Effector memory CD4-positive, alpha-beta T cell (primary cell): ENCODE measurements around the gene HMGXB4.

ENCODE experiments used
- DNase-seq, 3 donors: peaks; one replicate each; pipeline ENCODE4 v3.0.0-alpha.2; 2020
- H3K27ac ChIP-seq: 2 replicates; pipeline ENCODE4 v1.7.0; 2013; ENCODE audit warnings: mild to moderate bottlenecking, low read length, moderate library complexity; ENCODE audit not compliant: insufficient read depth, poor library complexity, severe bottlenecking
- H3K27me3 ChIP-seq: replicated peaks from 2 replicates; pipeline ENCODE4 v1.7.0; 2013; ENCODE audit warnings: mild to moderate bottlenecking, low read length; ENCODE audit not compliant: insufficient read depth, control insufficient read depth, poor library complexity, severe bottlenecking
- H3K36me3 ChIP-seq: 2 replicates; pipeline ENCODE4 v1.7.0; 2013; ENCODE audit warnings: mild to moderate bottlenecking, low read length, moderate library complexity; ENCODE audit not compliant: control insufficient read depth, insufficient read depth
- H3K4me1 ChIP-seq: 2 replicates; pipeline ENCODE4 v1.7.0; 2013; ENCODE audit warnings: low read length, mild to moderate bottlenecking; ENCODE audit not compliant: control insufficient read depth, insufficient read depth, poor library complexity, severe bottlenecking
- H3K4me3 ChIP-seq: 2 replicates; pipeline ENCODE4 v1.7.0; 2013; ENCODE audit warnings: low read length, low read depth, mild to moderate bottlenecking; ENCODE audit not compliant: insufficient read depth, poor library complexity, severe bottlenecking
- H3K9me3 ChIP-seq: 2 replicates; pipeline ENCODE4 v1.7.0; 2013; ENCODE audit warnings: mild to moderate bottlenecking, low read length, moderate library complexity; ENCODE audit not compliant: control insufficient read depth

HMGXB4 gene

DNA sequence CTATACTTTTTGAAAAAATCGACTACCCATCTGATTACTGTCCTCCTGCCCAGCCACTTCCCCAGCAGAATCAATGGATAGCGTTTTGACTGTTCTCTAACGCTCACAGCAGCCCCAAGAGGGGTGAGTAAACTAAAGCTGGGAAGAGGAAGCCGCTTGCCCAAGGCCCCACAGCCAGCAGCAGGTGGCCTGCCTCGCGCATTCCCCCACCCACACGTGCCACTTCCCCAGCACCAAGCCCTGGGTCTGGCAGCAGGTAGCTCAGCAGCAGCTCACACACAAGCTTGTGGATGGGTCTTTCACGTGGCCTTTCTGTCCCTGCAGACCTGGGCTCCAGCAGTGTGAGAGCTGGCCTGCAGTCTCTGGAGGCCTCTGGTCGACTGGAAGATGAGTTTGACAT lies 76.7 kb downstream of the HMGXB4 start:
- H3K27me3 ChIP-seq = no peaks in the 10 kb centered on the region
- H3K9me3 ChIP-seq = no peaks in the 10 kb centered on the region
- DNase-seq = no peak
- H3K4me1 ChIP-seq = peaks cover 30% of the 10 kb centered on the region
- peak overlapping the region; percentile 7 for H3K27ac ChIP-seq
- no peak overlapping the region for H3K4me3 ChIP-seq
- peaks cover 44% of the 10 kb centered on the region for H3K36me3 ChIP-seq

DNA sequence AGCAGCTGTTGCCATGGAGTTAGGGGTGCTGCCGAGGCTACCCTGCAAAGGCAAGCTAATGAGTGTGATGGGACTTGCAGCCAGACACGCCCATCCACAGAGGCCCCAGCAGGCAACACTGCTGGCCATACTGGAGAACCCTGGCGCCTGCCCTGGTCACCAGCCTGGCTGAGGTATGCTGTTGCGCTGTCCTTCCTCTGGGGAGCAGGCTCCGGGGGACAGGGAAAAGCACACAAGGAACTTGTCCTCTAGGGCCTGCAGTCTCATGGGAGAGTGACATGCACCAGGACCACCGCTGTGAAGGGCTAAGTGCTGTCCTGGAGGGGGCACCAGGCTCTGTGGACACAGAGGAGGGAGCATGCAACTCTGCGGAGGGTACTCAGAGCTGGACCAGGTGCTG lies 78.2 kb downstream of the HMGXB4 start:
- H3K4me1 ChIP-seq = peaks cover 15% of the 10 kb centered on the region
- H3K9me3 ChIP-seq = no peaks in the 10 kb centered on the region
- no peaks in the 10 kb centered on the region for H3K27me3 ChIP-seq
- no peak overlapping the region for H3K4me3 ChIP-seq
- no peak for DNase-seq
- H3K36me3 ChIP-seq = peaks cover 52% of the 10 kb centered on the region
- H3K27ac ChIP-seq = no peak overlapping the region

DNA sequence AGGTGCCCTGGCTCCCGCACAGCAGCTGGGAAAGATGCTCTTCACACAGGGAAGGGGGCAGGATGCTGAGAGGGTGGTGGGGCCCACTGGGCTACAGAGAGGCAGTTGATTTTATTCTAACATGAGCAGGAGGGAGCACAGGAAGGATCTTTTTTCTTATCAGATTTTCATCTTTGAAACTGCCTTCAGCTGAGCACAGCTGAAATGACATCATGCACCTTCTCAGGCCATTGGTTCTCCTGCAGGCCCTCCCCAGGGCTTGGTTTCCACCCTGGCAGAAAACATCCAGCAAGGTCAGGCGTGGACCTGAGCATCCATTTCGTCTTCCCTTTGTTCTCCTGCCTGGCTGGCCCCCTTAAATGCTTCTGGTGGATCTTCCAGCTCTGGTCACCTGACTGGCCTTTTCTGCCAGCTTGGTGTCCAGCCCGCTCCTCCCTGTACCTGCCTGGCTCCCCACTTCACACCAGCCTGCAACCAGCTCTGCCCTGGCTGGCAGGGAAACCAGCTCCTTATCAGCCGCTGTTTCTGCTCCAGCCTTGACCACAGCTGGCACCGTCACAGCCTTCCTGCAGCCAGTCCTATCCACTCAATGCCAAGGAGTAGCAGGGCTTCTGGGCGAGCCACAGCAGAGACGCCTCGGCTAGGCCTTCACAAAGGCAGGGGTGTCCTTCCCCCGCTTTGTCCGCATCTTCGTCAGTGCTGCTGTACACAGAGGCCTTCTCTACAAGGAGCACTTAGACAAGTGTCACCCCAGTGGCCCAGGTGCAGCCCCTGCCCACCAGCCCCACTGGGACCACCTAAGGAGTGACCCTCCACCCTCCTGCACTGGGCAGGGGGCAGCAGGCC lies 78.9 kb downstream of the HMGXB4 start:
- Histone ChIP-seq H3K36me3 (peaks cover 56% of the 10 kb centered on the region), H3K9me3 (no peaks in the 10 kb centered on the region), H3K27ac (no peak overlapping the region), H3K4me1 (peaks cover 13% of the 10 kb centered on the region), H3K27me3 (no peaks in the 10 kb centered on the region), H3K4me3 (no peak overlapping the region)
- no peak for DNase-seq

DNA sequence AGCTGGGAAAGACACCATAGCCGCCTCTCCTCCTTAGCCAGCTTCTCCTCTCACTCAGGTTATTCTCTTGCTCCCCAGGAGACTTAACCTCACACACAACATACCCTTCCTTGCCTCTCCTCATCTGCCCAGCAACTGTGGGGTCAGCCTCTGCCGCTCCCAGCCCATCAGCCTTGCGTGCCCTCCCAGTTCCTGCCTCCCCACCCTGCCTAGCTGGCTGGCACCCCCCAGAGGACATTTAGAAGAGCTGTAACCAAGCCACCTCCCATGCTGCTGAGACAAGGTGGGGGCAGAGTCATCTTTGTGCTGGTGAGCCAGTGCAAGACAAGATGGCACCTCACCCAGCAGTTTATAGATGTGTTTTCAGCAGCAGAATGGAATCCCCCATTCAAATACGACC lies 80.6 kb downstream of the HMGXB4 start:
- peaks cover 65% of the 10 kb centered on the region for H3K36me3 ChIP-seq

DNA sequence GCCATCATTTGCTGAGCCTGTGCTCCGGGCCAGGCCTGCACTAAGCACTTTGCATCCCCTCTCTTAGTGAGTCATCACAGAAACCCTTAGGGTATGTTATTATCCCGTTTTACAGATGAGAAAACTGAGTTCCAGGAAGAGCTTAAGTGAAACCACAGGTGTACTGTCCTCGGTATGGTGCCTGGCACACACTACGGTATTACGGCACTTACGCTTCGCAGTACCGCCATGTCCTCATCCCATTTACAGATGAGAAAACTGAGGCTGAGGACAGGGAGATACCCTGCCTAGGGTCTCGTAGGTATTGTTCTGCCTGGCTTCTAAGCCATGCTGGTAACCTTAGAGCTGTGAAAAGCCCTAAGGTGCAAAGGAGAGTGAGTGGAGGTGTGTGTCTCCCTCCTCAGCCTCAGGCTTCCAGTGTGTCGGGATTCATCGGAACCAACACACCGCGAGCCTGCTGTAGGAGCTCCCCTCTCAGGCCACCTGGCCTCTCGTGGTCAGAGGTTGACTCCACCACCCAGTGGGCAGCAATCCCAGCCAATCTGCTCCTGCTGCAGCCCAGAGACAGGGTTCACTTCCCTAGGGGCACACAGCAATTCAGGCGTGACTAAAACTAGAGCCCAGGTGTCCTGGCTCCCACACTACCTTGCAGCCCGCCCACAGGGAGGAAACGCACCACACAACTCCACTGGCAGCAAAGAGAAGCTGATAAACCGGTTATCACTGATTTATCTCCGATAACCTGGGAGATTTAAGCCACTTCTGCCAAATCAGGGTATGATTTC lies 84.0 kb downstream of the HMGXB4 start:
- Histone ChIP-seq H3K4me1 (no peaks in the 10 kb centered on the region), H3K36me3 (peaks cover 75% of the 10 kb centered on the region), H3K4me3 (no peak overlapping the region), H3K27ac (no peak overlapping the region), H3K27me3 (no peaks in the 10 kb centered on the region), H3K9me3 (no peaks in the 10 kb centered on the region)
- no peak for DNase-seq

More for the DNA sequence above, 80.6 kb downstream of the HMGXB4 start:
- no peaks in the 10 kb centered on the region for H3K9me3 ChIP-seq
- H3K4me1 ChIP-seq = peaks cover 13% of the 10 kb centered on the region
- H3K27ac ChIP-seq = no peak overlapping the region
- H3K27me3 ChIP-seq = no peaks in the 10 kb centered on the region
- H3K4me3 ChIP-seq = no peak overlapping the region
- DNase-seq = no peak

DNA sequence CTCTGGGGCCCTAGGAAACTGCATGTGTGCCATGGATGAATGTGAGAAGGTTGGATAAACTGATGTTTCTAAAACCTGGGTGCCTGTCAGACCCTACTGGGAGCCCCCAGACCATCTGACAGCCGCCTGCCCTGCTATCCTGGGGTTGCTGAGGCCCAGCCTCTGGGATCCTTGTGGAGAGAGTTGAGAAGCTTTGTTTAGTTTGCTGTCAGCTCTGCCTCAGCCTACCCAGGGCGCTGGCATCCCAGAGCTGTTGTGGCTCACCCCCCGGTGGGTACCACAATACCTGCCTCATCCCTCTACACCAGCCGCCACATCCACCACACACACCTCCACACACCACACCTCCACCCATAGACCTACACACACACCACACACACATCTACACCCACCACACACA lies 85.1 kb downstream of the HMGXB4 start:
- H3K36me3 ChIP-seq = peaks cover 74% of the 10 kb centered on the region
- no peak overlapping the region for H3K4me3 ChIP-seq
- H3K27ac ChIP-seq = no peak overlapping the region
- H3K9me3 ChIP-seq = no peaks in the 10 kb centered on the region
- DNase-seq = no peak
- no peaks in the 10 kb centered on the region for H3K4me1 ChIP-seq
- no peaks in the 10 kb centered on the region for H3K27me3 ChIP-seq

DNA sequence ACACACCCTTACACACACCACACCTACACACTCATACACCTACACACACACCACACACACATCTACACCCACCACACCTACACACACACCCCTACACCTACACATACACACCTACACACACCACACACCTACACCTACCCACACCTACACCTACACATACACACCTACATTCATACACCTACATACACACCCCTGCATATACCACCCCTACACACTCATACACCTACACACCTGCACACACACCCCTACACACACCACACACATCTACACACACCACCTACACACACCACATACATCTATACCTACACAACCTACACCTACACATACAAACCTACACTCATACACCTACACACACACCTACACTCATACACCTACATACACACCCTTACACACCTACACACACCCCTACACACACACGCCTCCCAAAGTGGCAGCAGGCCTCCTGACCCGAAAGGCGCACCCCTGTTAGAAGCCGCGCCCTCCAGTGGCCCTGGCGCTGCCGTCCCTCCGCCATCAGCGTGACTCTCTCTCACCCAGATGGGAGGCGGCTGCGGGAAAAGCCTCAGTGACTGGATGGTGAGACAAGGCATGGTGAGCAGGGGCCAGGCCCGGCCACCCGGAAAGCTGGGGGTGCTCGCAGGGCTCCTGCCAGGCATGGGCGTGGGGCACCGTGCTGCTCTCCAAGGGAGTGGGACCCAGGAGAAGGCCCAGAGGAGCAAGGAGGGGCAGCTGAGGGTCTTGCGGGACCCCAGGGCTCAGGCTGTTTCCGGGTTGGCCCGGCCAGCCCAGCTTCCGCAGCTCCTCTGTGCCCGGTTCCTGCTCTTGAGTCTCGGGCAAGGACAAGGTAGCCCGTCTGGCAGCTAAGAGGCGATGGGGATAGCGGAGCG lies 86.6 kb downstream of the HMGXB4 start:
- Histone ChIP-seq H3K27me3 (no peaks in the 10 kb centered on the region), H3K27ac (no peak overlapping the region), H3K4me3 (no peak overlapping the region), H3K9me3 (no peaks in the 10 kb centered on the region), H3K36me3 (peaks cover 65% of the 10 kb centered on the region), H3K4me1 (no peaks in the 10 kb centered on the region)
- DNase-seq = no peak

DNA sequence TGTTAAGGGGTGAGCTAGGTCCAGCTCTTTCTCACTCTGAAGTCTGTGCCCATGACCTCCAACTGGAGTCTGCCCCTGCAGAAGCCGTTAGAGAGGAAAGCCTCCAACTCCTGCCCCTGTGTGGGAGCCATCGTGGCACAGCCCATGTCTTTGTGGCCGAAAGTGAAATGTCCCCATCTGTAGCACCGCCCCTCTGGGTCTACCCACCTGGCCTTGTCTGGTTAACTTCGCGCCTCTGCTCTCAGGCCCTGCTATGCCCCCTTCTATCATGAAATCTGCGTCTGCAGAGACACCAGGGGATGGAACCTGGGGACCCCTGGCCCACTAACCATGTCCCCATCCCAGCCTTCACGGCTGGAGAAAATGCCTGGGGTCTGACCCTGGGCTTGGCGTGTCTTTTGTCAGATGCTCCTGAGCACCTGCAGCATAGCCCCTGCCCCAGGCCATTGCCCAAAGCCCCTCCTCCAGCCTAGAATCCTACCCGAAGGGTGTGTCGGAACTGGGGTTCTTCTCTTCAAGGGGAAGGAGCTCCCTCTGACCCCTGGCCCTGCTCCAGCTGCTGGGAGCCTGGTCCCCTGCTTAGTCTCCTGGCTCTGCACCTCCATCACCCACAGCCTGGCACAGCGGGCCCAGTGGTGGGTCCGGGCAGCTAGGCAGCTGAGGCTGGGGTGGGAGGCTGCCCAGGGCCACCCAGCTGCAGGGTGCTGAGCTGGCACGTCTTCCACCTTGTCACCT lies 87.8 kb downstream of the HMGXB4 start:
- no peak for DNase-seq
- Histone ChIP-seq H3K27ac (no peak overlapping the region), H3K4me3 (no peak overlapping the region), H3K4me1 (no peaks in the 10 kb centered on the region), H3K27me3 (no peaks in the 10 kb centered on the region), H3K36me3 (peaks cover 60% of the 10 kb centered on the region), H3K9me3 (no peaks in the 10 kb centered on the region)
